ENCODE measurements around the gene NDUFB5. TPM values are rescaled to one million over a fixed set of nuclear protein-coding genes. Genes with fewer than 3 reads are reported as not detected.

NDUFB5 gene
- total RNA-seq, 1 experiment from 2014 or later, result 96.2 TPM

GRCh38 chr3:179580992-179581391 is 23.6 kb upstream of the NDUFB5 start:
- CTCF ChIA-PET, result no interaction called here
- H3K9me3 ChIP-seq (ENCODE audit: low read depth, low read length, poor library complexity, severe bottlenecking), result no peaks in the 10 kb centered on the region
- intact Hi-C loops (cut with micrococcal nuclease; ENCODE audit: unreplicated experiment), result no loop called here
- TF ChIP-seq EZH2 (IDR thresholded peaks at IDR 0.05; ENCODE audit: borderline replicate concordance, low read depth, low read length, poor library complexity, severe bottlenecking) (no peak), CTCF (conservative IDR thresholded peaks at IDR 0.05; ENCODE audit: low read depth, low read length) (no peak)
- no peak overlapping the region for H3K4me3 ChIP-seq (ENCODE audit: low read depth, low read length, poor library complexity, severe bottlenecking)
- no peak overlapping the region for H3K27ac ChIP-seq (ENCODE audit: low read depth, low read length, poor library complexity, severe bottlenecking)
- H3K27me3 ChIP-seq (replicated peaks; ENCODE audit: insufficient read depth, low read depth, low read length, poor library complexity), result no peaks in the 10 kb centered on the region
- peaks cover 76% of the 10 kb centered on the region for H3K36me3 ChIP-seq (ENCODE audit: insufficient read depth, low read length, poor library complexity, severe bottlenecking)
- DNase-seq (ENCODE audit: low spot score), result no peak
- POLR2A ChIA-PET (ENCODE audit: low non-redundant PET), result no interaction called here
- H3K4me1 ChIP-seq (ENCODE audit: insufficient read depth, low read length, poor library complexity, severe bottlenecking), result no peaks in the 10 kb centered on the region
- no TSS peak for BruUV-seq (replicated peaks)

GRCh38 chr3:179589143-179589542 is 15.5 kb upstream of the NDUFB5 start:
- no peak overlapping the region for H3K4me3 ChIP-seq (ENCODE audit: low read depth, low read length, poor library complexity, severe bottlenecking)
- no peak overlapping the region for H3K27ac ChIP-seq (ENCODE audit: low read depth, low read length, poor library complexity, severe bottlenecking)
- ChIA-PET POLR2A (ENCODE audit: low non-redundant PET) (no interaction called here), CTCF (no interaction called here)
- peaks cover 77% of the 10 kb centered on the region for H3K36me3 ChIP-seq (ENCODE audit: insufficient read depth, low read length, poor library complexity, severe bottlenecking)
- BruUV-seq (replicated peaks), result no TSS peak
- no peak for TF ChIP-seq CTCF (conservative IDR thresholded peaks at IDR 0.05; ENCODE audit: low read depth, low read length)
- TF ChIP-seq EZH2 (IDR thresholded peaks at IDR 0.05; ENCODE audit: borderline replicate concordance, low read depth, low read length, poor library complexity, severe bottlenecking), result no peak
- no peaks in the 10 kb centered on the region for H3K9me3 ChIP-seq (ENCODE audit: low read depth, low read length, poor library complexity, severe bottlenecking)
- peaks cover 4% of the 10 kb centered on the region for H3K4me1 ChIP-seq (ENCODE audit: insufficient read depth, low read length, poor library complexity, severe bottlenecking)
- DNase-seq (ENCODE audit: low spot score), result no peak
- no peaks in the 10 kb centered on the region for H3K27me3 ChIP-seq (replicated peaks; ENCODE audit: insufficient read depth, low read depth, low read length, poor library complexity)
- intact Hi-C loops (cut with micrococcal nuclease; ENCODE audit: unreplicated experiment), result no loop called here

- CTCF ChIA-PET, result no interaction called here
- Histone ChIP-seq H3K27me3 (replicated peaks; ENCODE audit: insufficient read depth, low read depth, low read length, poor library complexity) (no peaks in the 10 kb centered on the region), H3K9me3 (ENCODE audit: low read depth, low read length, poor library complexity, severe bottlenecking) (no peaks in the 10 kb centered on the region), H3K4me1 (ENCODE audit: insufficient read depth, low read length, poor library complexity, severe bottlenecking) (peaks cover 4% of the 10 kb centered on the region), H3K4me3 (ENCODE audit: low read depth, low read length, poor library complexity, severe bottlenecking) (no peak overlapping the region), H3K36me3 (ENCODE audit: insufficient read depth, low read length, poor library complexity, severe bottlenecking) (peaks cover 78% of the 10 kb centered on the region), H3K27ac (ENCODE audit: low read depth, low read length, poor library complexity, severe bottlenecking) (peak overlapping the region; percentile 9)
- DNase-seq (ENCODE audit: low spot score), result no peak
- TF ChIP-seq EZH2 (IDR thresholded peaks at IDR 0.05; ENCODE audit: borderline replicate concordance, low read depth, low read length, poor library complexity, severe bottlenecking), result no peak
- no peak for TF ChIP-seq CTCF (conservative IDR thresholded peaks at IDR 0.05; ENCODE audit: low read depth, low read length)
- BruUV-seq (replicated peaks), result no TSS peak
- intact Hi-C loops (cut with micrococcal nuclease; ENCODE audit: unreplicated experiment), result no loop called here
- POLR2A ChIA-PET (ENCODE audit: low non-redundant PET), result no interaction called here
These were observed 13.9 kb upstream of the NDUFB5 start for GRCh38 chr3:179590669-179591068.
